HG02623 (cell line): Measurements from ENCODE around the gene ZNF283.
"Not testable (repeated sequence)": the region's sequence is repeated elsewhere in the genome, so short reads cannot be mapped to it uniquely, and the experiment has no call there.

Experiments used
- ATAC-seq: cut with Tn5 transposase; IDR thresholded peaks from one replicate; pipeline ENCODE4 v1.9.1; 2021; ENCODE audit warnings: moderate library complexity; ENCODE audit not compliant: unreplicated experiment

The ZNF283 gene

GRCh38 chr19:43847884-43848283 is 20.8 kb downstream of the ZNF283 start:
- no peak for ATAC-seq

GRCh38 chr19:43848821-43849220 is 21.7 kb downstream of the ZNF283 start:
- ATAC-seq: no peak

GRCh38 chr19:43858174-43858573 is 31.1 kb downstream of the ZNF283 start:
- ATAC-seq: no peak

DNA sequence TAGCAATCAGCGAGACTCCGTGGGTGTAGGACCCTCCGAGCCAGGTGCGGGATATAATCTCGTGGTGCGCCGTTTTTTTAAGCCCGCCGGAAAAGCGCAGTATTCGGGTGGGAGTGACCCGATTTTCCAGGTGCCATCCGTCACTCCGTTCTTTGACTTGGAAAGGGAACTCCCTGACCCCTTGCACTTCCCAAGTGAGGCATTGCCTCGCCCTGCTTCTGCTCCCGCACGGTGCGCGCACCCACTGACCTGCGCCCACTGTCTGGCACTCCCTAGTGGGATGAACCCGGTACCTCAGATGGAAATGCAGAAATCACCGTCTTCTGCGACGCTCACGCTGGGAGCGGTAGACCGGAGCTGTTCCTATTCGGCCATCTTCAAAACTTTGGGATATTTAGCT is 39.8 kb downstream of the ZNF283 start:
- ATAC-seq: not testable (repeated sequence)

DNA sequence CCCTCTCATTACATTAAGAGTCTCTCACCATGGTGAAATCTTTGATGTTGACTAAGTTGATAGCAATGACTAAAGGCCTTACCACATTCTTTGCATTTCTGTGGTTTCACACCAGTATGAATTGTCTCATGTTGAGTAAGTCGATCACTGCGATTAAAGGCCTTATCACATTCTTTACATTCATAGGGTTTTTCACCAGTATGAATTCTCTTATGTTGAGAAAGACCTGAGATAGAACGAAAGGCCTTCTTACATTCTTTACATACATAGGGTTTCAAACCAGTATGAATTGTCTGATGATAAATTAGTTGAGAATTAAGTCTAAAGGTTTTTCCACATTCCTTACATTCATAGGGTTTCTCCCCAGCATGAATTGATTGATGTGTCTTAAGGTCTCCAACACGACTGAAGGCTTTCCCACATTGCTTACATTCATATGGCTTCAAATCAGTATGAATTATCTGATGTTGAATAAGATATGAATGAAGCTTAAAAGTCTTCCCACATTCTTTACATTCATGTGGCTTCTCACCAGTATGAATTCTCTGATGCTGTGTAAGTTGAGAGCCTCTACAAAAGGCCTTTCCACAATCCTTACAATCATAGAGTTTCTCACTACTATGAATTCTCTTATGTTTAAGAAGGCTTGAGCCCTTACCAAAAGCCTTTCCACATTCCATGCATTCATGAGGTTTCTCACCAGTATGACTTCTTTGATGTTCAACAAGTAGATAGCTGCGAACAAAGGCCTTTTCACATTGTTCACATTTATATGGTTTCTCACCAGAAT is 45.6 kb downstream of the ZNF283 start:
- no peak for ATAC-seq

- no peak for ATAC-seq
Measured at GRCh38 chr19:43880483-43880882, 53.4 kb downstream of the ZNF283 start.

GRCh38 chr19:43883864-43884263 is 56.7 kb downstream of the ZNF283 start, which contains the start of gene ZNF404:
ZNF404 (minus strand) TSS chr19:43883964.
- ATAC-seq: no peak

DNA sequence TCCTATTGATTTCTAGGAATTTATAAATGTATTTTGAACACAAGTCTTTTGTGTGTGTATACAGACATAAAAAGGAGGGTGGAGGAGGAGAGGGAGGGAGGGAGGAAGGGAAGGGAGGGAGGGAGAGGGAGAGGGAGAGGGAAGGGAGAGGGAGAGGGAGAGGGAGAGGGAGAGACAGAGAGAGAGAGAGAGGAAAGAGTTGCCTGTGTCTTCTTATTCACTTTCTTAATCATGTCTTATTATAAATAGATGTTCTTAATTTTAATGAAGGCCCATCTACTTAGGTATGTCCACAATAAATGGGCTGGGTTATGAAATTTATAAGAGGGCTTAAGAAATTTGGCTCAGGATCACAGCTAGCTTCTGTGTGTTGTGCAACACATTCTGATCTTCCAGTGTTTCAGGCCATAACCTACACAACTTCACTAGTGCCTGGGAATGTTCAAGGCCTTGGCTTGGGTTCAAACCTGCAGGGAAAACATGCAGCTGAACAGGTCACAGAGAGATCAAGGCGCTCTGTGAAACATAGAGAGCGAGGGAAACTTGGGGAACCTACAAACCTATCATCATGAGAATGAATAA is 68.7 kb downstream of the ZNF283 start:
- ATAC-seq: no peak
